ENCODE measurements around the gene C4B.

C4B gene

DNA sequence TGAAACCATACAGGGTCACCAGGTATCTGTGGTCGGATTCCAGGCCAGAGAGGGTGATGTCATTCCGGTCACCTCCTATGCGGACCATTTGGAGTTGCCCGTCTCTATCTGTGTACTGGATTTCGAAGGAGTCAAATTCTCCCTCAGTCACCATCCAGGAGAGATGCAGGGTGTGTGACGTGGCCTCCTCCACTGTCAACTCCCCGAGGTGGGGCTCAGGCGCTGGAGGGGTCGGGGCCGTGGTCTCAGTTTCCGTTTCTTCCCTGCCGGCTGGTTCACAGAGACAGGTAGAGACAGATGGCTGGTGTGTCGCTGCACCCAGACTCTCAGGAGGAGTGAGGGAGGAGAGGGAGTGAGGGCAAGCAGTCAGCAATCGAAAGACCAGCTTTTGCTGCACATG is 54.3 kb downstream of the C4B start:
- no peak overlapping the region for H3K4me3 ChIP-seq (ENCODE audit: low read depth, low read length)
- TF ChIP-seq CTCF (IDR thresholded peaks at IDR 0.05; ENCODE audit: borderline replicate concordance, insufficient read depth, low read depth, low read length): no peak

- no peak for TF ChIP-seq CTCF (IDR thresholded peaks at IDR 0.05; ENCODE audit: borderline replicate concordance, insufficient read depth, low read depth, low read length)
- no peak overlapping the region for H3K4me3 ChIP-seq (ENCODE audit: low read depth, low read length)
Observed at GRCh38 chr6:32069460-32069859, 54.9 kb downstream of the C4B start.

GRCh38 chr6:32069878-32070515 is 55.4 kb downstream of the C4B start:
- TF ChIP-seq CTCF (IDR thresholded peaks at IDR 0.05; ENCODE audit: borderline replicate concordance, insufficient read depth, low read depth, low read length): no peak

GRCh38 chr6:32070814-32071543 is 56.4 kb downstream of the C4B start:
- TF ChIP-seq CTCF (IDR thresholded peaks at IDR 0.05; ENCODE audit: borderline replicate concordance, insufficient read depth, low read depth, low read length): no peak
- no peak overlapping the region for H3K4me3 ChIP-seq (ENCODE audit: low read depth, low read length)

More at GRCh38 chr6:32069878-32070515, 55.4 kb downstream of the C4B start:
- H3K4me3 ChIP-seq (ENCODE audit: low read depth, low read length): no peak overlapping the region

DNA sequence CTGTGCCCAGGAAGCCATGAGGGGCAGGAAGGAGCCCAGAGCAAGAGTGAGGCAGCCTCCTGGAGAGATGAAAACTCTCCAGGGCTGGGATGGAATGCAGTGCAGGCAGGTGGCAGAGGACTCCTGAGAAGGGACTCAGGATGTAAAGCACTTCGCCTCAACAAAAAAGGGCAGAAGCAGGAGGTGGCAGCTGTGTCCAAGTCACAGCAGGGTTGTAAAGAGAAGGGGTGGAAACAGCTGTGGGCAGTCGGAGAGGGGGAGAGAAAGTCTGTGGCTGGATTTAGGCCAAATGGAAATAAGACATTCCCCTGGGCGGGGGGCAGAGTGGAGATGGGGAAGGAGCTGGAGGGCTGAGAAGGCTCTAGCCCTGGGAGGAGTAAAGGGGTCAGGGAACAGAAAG is 58.5 kb downstream of the C4B start:
- no peak for TF ChIP-seq CTCF (IDR thresholded peaks at IDR 0.05; ENCODE audit: borderline replicate concordance, insufficient read depth, low read depth, low read length)
- H3K4me3 ChIP-seq (ENCODE audit: low read depth, low read length): no peak overlapping the region

GRCh38 chr6:32073613-32074012 is 59.0 kb downstream of the C4B start:
- no peak overlapping the region for H3K4me3 ChIP-seq (ENCODE audit: low read depth, low read length)
- TF ChIP-seq CTCF (IDR thresholded peaks at IDR 0.05; ENCODE audit: borderline replicate concordance, insufficient read depth, low read depth, low read length): no peak

DNA sequence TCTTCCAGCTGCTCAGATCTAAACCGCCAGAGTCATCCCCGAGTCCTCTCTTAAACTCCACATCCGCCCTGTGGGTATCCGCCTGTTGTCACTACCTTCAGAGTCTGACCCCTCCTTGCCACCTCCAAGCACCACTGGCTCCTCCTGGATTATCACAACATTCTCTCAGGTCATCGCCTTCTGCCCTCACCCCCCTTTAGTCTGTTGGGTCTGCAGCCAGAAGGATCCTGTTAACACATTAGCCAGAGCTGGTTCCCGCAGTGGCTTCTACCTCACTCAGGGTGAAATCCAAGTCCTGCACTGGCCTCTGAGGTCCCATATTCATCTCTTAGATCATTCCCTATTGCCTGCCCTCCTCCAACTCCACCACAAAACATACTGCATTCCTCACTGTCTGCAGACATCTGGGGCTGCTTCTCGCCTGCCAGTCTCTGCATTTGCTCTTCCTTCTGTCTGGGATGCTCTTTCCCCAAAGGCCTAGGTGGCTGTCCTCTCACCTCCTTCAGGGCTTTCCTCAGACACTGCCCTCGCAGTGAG is 60.5 kb downstream of the C4B start:
- no peak for TF ChIP-seq CTCF (IDR thresholded peaks at IDR 0.05; ENCODE audit: borderline replicate concordance, insufficient read depth, low read depth, low read length)
- H3K4me3 ChIP-seq (ENCODE audit: low read depth, low read length): no peak overlapping the region

Data from GM12875 (cell line).